Measurements from ENCODE around the gene HES5. TPM values are rescaled to one million over a fixed set of nuclear protein-coding genes. Genes with fewer than 3 reads are reported as not detected.
"Not testable (repeated sequence)": the region's sequence is repeated elsewhere in the genome, so short reads cannot be mapped to it uniquely, and the experiment has no call there.

The HES5 gene
- total RNA-seq, 2 experiments from 2014 or later = not detected

DNA sequence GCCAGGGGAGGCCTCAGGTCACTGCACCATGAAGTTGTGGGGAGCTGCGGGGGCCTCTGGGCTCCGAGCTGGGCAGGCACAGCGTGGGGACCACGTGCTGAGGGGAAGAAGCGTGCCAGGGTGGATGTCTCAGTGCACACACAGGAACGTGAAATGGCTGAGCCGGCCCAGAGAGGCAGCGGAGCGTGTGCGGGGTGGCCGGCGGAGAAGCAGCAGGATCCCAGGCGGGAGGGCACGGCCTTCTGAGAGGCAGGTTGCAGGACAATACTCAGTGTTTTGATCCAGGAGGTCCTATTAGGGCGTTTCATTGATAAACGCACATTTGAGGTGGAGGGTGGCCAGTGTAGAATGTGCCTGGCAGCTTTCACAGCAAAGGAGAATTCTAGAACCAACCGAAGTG lies 39.0 kb upstream of the HES5 start:
- H3K4me2 ChIP-seq (ENCODE audit: low read length) = no peak overlapping the region
- CTCF ChIA-PET (ENCODE audit: unreplicated experiment) = no interaction called here
- no peak for TF ChIP-seq EZH2phosphoT487 (IDR thresholded peaks at IDR 0.05; ENCODE audit: borderline replicate concordance, low read depth, low read length)
- TF ChIP-seq, protein P1, sequence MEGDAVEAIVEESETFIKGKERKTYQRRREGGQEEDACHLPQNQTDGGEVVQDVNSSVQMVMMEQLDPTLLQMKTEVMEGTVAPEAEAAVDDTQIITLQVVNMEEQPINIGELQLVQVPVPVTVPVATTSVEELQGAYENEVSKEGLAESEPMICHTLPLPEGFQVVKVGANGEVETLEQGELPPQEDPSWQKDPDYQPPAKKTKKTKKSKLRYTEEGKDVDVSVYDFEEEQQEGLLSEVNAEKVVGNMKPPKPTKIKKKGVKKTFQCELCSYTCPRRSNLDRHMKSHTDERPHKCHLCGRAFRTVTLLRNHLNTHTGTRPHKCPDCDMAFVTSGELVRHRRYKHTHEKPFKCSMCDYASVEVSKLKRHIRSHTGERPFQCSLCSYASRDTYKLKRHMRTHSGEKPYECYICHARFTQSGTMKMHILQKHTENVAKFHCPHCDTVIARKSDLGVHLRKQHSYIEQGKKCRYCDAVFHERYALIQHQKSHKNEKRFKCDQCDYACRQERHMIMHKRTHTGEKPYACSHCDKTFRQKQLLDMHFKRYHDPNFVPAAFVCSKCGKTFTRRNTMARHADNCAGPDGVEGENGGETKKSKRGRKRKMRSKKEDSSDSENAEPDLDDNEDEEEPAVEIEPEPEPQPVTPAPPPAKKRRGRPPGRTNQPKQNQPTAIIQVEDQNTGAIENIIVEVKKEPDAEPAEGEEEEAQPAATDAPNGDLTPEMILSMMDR (conservative IDR thresholded peaks at IDR 0.05; ENCODE audit: low read length) = no peak
- no peaks in the 10 kb centered on the region for H3K36me3 ChIP-seq (ENCODE audit: insufficient read depth, low read length)
- DNase-seq (ENCODE audit: low spot score) = no peak
- H3K4me1 ChIP-seq (ENCODE audit: insufficient read depth, low read length, poor library complexity, severe bottlenecking) = no peaks in the 10 kb centered on the region
- H3K27ac ChIP-seq (ENCODE audit: low read depth, low read length, poor library complexity, severe bottlenecking) = no peak overlapping the region
- H3K4me3 ChIP-seq (ENCODE audit: low read depth, low read length, poor library complexity, severe bottlenecking) = no peak overlapping the region
- H3K9me3 ChIP-seq (ENCODE audit: low read length) = no peaks in the 10 kb centered on the region
- no peaks in the 10 kb centered on the region for H3K79me2 ChIP-seq (ENCODE audit: insufficient read depth, low read depth, low read length)
- H2AFZ ChIP-seq (ENCODE audit: low read length) = no peak overlapping the region
- no peaks in the 10 kb centered on the region for H3K9me2 ChIP-seq (ENCODE audit: insufficient read depth, low read length)
- BruUV-seq (replicated peaks) = no TSS peak
- no peaks in the 10 kb centered on the region for H4K20me1 ChIP-seq (ENCODE audit: insufficient read depth, low read length)
- intact Hi-C loops (cut with micrococcal nuclease; ENCODE audit: unreplicated experiment) = no loop called here
- POLR2A ChIA-PET = no interaction called here

DNA sequence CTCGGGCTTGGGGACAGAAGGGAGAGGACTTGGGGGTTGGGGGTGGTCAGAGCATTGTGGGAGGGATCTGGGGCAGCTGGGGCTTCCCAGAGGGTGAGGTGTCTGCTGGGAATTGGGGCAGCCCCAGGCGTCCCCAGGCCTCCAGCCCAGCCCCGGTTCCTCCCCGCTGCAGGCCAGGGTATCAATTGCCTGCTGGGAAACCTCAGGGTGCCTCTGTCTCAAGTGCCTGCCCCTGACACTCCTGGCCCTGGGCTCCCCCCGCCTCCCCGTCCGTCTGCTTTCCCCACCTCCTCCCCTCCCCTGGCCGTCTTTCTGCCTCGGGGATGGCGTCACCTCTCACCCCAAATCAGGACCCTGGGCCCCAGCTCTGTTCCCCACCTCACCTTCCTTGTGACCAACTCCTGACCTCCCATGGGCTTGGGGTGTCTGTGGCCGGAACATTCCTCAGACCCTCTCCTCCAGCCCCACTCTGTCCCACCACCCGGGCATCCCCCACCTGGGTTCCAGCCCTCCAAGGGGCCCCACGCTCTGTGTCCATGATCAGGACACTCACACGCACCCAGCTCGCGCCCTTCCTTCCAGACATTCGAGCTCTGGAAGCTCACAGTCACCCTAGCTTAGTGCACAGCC lies 38.2 kb upstream of the HES5 start:
- H3K36me3 ChIP-seq (ENCODE audit: insufficient read depth, low read length); H3K9me2 ChIP-seq (ENCODE audit: insufficient read depth, low read length); H3K79me2 ChIP-seq (ENCODE audit: insufficient read depth, low read depth, low read length); intact Hi-C loops (cut with micrococcal nuclease; ENCODE audit: unreplicated experiment); CTCF ChIA-PET (ENCODE audit: unreplicated experiment); H3K4me2 ChIP-seq (ENCODE audit: low read length); POLR2A ChIA-PET; H3K9me3 ChIP-seq (ENCODE audit: low read length); BruUV-seq (replicated peaks); H3K27ac ChIP-seq (ENCODE audit: low read depth, low read length, poor library complexity, severe bottlenecking); H3K4me1 ChIP-seq (ENCODE audit: insufficient read depth, low read length, poor library complexity, severe bottlenecking); DNase-seq (ENCODE audit: low spot score); H2AFZ ChIP-seq (ENCODE audit: low read length); H3K4me3 ChIP-seq (ENCODE audit: low read depth, low read length, poor library complexity, severe bottlenecking); H4K20me1 ChIP-seq (ENCODE audit: insufficient read depth, low read length): not testable (repeated sequence)

DNA sequence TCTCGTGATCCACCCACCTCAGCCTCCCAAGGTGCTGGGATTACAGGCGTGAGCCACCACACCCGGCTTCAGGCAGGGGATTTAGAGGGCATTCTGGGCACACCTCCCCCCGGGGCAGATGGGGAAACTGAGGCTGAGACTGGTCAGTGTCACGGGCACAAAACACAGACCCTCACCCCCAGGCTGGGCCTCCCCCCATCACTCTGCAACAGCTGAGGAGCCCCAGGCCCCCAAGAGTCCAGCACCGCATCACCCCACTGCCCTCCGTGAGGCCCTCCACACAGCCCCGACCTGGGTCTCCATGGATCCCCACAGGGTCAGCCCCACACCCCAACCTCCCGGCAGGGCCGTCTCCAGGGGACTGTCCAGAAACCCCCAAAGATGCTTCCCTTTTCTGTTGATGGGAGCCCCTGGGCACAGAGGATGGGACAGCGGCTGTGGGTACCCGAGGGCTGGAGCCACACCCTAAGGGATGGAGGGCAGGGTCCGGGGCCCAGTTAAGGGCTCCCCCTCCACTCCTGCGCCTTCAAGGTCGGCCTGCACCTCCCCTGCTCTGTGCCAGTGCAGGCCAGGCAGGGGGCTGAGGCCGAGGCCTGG lies 37.1 kb upstream of the HES5 start:
- Histone ChIP-seq H3K9me3 (ENCODE audit: low read length) (no peaks in the 10 kb centered on the region), H2AFZ (ENCODE audit: low read length) (no peak overlapping the region), H4K20me1 (ENCODE audit: insufficient read depth, low read length) (no peaks in the 10 kb centered on the region), H3K27ac (ENCODE audit: low read depth, low read length, poor library complexity, severe bottlenecking) (no peak overlapping the region), H3K4me2 (ENCODE audit: low read length) (no peak overlapping the region), H3K36me3 (ENCODE audit: insufficient read depth, low read length) (no peaks in the 10 kb centered on the region), H3K9me2 (ENCODE audit: insufficient read depth, low read length) (no peaks in the 10 kb centered on the region), H3K79me2 (ENCODE audit: insufficient read depth, low read depth, low read length) (no peaks in the 10 kb centered on the region), H3K4me3 (ENCODE audit: low read depth, low read length, poor library complexity, severe bottlenecking) (no peak overlapping the region), H3K4me1 (ENCODE audit: insufficient read depth, low read length, poor library complexity, severe bottlenecking) (no peaks in the 10 kb centered on the region)
- ChIA-PET CTCF (ENCODE audit: unreplicated experiment) (no interaction called here), POLR2A (no interaction called here)
- no peak for DNase-seq (ENCODE audit: low spot score)
- BruUV-seq (replicated peaks) = no TSS peak
- intact Hi-C loops (cut with micrococcal nuclease; ENCODE audit: unreplicated experiment) = no loop called here
- TF ChIP-seq, protein P1 (conservative IDR thresholded peaks at IDR 0.05; ENCODE audit: low read length) = no peak
- TF ChIP-seq EZH2phosphoT487 (IDR thresholded peaks at IDR 0.05; ENCODE audit: borderline replicate concordance, low read depth, low read length) = no peak
